Measurements from ENCODE around the gene ENGASE. TPM values are rescaled to one million over a fixed set of nuclear protein-coding genes. Genes with fewer than 3 reads are reported as not detected.

Gene ENGASE
- polyA plus RNA-seq, 1 of the 3 experiments (the other 2 are of a cell fraction), result 30.1 TPM

DNA sequence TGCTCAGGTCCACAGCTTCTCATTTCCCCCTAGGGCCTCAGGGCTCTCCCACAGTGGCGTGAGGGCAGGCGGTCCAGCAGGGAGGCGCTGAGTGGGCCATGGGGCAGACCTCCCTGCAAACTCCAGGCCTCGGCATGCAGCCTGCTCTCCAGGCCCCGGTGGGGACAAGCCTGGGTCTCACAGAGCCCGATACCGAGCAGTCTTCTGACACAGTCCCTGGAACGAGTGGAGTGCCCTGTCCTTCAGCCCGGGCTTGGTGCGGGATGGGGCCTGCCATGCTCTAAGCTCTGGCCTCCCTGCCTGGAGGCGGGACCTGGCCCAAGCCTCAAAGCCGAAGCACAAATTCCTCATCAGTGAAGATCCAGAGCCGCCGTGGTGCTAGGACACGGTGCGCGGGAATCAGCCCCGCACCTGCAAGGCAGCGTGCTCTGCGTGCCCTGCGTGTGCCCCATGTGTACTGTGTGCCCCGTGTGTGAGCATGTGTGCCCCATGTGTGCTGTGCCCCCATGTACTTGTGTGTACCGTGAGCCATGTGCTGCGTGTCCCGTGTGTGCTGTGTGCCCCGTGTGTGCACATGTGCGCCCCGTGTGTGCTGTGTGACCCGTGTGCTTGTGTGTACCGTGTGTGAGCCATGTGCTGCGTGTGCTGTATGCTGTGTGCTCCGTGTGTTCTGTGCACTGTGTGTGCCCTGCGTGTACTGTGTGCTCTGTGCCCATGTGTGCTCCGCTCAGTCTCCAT is 56.1 kb downstream of the ENGASE start:
- H4K20me1 ChIP-seq (ENCODE audit: insufficient read depth), result no peaks in the 10 kb centered on the region; the same call in 1 of the 2 replicates
- no peaks in the 10 kb centered on the region for H3K79me2 ChIP-seq (ENCODE audit: insufficient read depth)
- H3K9me2 ChIP-seq, result no peaks in the 10 kb centered on the region
- peaks cover 59% of the 10 kb centered on the region for H3K27me3 ChIP-seq (ENCODE audit: insufficient read depth)
- WGBS (ENCODE audit: low lambda C conversion rate), result 74% methylated on average over 34 of the region's 34 CpGs
- peaks cover 0 to 4% of the 10 kb centered on the region in 2 experiments; a peak in 1 of 4 replicates for H3K4me1 ChIP-seq (ENCODE audit: control insufficient read depth in 1 of 2, insufficient read depth in 2 of 2, low read depth in 1 of 2, low read length in 1 of 2)
- DNase-seq, result no peak
- no peaks in the 10 kb centered on the region for H3F3A ChIP-seq (replicated peaks; ENCODE audit: insufficient read depth)
- H3K9me3 ChIP-seq, result no peaks in the 10 kb centered on the region
- no peak overlapping the region for H3K4me2 ChIP-seq
- no peaks in the 10 kb centered on the region for H3K36me3 ChIP-seq (replicated peaks in 1 of 2; ENCODE audit: control insufficient read depth in 1 of 2, insufficient read depth in 2 of 2, low read length in 1 of 2)
- TF ChIP-seq FOXJ3 (CRISPR knock-in tag; IDR thresholded peaks at IDR 0.05), result no peak
- no peak for TF ChIP-seq SIN3A (IDR thresholded peaks at IDR 0.05; ENCODE audit: borderline replicate concordance, low read depth, low read length)
- TF ChIP-seq POLR2AphosphoS5 (IDR thresholded peaks at IDR 0.05; ENCODE audit: low read depth, low read length), result no peak
- no peak for TF ChIP-seq EZH2phosphoT487 (IDR thresholded peaks at IDR 0.05; ENCODE audit: borderline replicate concordance, low read depth)
- TF ChIP-seq, protein P1, sequence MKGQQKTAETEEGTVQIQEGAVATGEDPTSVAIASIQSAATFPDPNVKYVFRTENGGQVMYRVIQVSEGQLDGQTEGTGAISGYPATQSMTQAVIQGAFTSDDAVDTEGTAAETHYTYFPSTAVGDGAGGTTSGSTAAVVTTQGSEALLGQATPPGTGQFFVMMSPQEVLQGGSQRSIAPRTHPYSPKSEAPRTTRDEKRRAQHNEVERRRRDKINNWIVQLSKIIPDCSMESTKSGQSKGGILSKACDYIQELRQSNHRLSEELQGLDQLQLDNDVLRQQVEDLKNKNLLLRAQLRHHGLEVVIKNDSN (IDR thresholded peaks at IDR 0.05; ENCODE audit: borderline replicate concordance, low read depth), result no peak
- no peak for TF ChIP-seq EP300 (IDR thresholded peaks at IDR 0.05; ENCODE audit: borderline replicate concordance in 1 of 2, low read depth in 1 of 2, low read length in 1 of 2)
- no peak for TF ChIP-seq TCF12 (IDR thresholded peaks at IDR 0.05)
- no peak for TF ChIP-seq NFIC (IDR thresholded peaks at IDR 0.05; ENCODE audit: borderline replicate concordance)
- TF ChIP-seq TAF1 (IDR thresholded peaks at IDR 0.05; ENCODE audit: borderline replicate concordance, low read depth, low read length), result no peak
- TF ChIP-seq TEAD4 (IDR thresholded peaks at IDR 0.05; ENCODE audit: borderline replicate concordance, insufficient read depth), result no peak
- no peak for TF ChIP-seq NRF1 (IDR thresholded peaks at IDR 0.05; ENCODE audit: low read depth, low read length)
- no peak overlapping the region for H3K9ac ChIP-seq
- no peak overlapping the region for H2AFZ ChIP-seq (ENCODE audit: low read depth)
- no peak overlapping the region for H3K4me3 ChIP-seq (ENCODE audit: low read depth in 2 of 2, low read length in 1 of 2)
- POLR2A ChIA-PET, result no interaction called here
- H3K27ac ChIP-seq (ENCODE audit: low read depth in 2 of 2, low read length in 1 of 2), result no peak overlapping the region
- CTCF ChIA-PET, result interaction anchor here (0.6 to 3.4 kb wide), 4 partner anchors 48 to 261 kb away, joined by 3 to 22 read pairs (median 3); no protein-coding TSS in a partner anchor

DNA sequence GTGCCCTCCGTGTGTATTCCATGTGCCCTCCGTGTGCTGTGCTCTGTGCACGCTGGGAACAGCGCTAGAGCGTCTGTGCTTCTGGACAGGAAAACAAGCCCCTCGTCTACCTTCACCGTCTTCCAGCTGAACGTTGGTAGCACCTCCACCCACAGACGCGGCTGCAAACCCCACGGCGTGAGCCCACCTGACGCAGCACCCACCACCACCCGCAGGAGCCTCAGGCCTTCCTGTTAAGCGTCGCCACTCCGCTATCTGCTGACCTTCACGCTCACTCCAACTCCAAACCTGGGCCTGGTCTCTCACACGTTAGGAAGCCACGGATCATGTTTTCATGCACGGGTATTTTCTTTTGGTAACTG is 56.6 kb downstream of the ENGASE start:
- no peaks in the 10 kb centered on the region for H3K36me3 ChIP-seq (replicated peaks in 1 of 2; ENCODE audit: control insufficient read depth in 1 of 2, insufficient read depth in 2 of 2, low read length in 1 of 2)
- no peaks in the 10 kb centered on the region for H3K9me2 ChIP-seq
- H3K9me3 ChIP-seq, result no peaks in the 10 kb centered on the region
- no peak overlapping the region for H3K4me3 ChIP-seq (ENCODE audit: low read depth in 2 of 2, low read length in 1 of 2)
- H3K79me2 ChIP-seq (ENCODE audit: insufficient read depth), result no peaks in the 10 kb centered on the region
- WGBS (ENCODE audit: low lambda C conversion rate), result 75% methylated on average over 21 of the region's 21 CpGs
- H3K9ac ChIP-seq, result no peak overlapping the region
- peaks cover 59% of the 10 kb centered on the region for H3K27me3 ChIP-seq (ENCODE audit: insufficient read depth)
- no peaks in the 10 kb centered on the region for H3F3A ChIP-seq (replicated peaks; ENCODE audit: insufficient read depth)
- H3K4me2 ChIP-seq, result no peak overlapping the region
- ChIA-PET CTCF (interaction anchor here (0.6 to 3.9 kb wide), 7 partner anchors 10 to 262 kb away, joined by 3 to 22 read pairs (median 6); no protein-coding TSS in a partner anchor), POLR2A (no interaction called here)
- H3K4me1 ChIP-seq (ENCODE audit: control insufficient read depth in 1 of 2, insufficient read depth in 2 of 2, low read depth in 1 of 2, low read length in 1 of 2), result peaks cover 0 to 3% of the 10 kb centered on the region in 2 experiments; a peak in 1 of 4 replicates
- no peak for TF ChIP-seq SMC3 (IDR thresholded peaks at IDR 0.05; ENCODE audit: low read depth, low read length)
- no peak for TF ChIP-seq RXRA (IDR thresholded peaks at IDR 0.05; ENCODE audit: borderline replicate concordance, low read depth)
- TF ChIP-seq, protein P2, sequence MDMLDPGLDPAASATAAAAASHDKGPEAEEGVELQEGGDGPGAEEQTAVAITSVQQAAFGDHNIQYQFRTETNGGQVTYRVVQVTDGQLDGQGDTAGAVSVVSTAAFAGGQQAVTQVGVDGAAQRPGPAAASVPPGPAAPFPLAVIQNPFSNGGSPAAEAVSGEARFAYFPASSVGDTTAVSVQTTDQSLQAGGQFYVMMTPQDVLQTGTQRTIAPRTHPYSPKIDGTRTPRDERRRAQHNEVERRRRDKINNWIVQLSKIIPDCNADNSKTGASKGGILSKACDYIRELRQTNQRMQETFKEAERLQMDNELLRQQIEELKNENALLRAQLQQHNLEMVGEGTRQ (IDR thresholded peaks at IDR 0.05; ENCODE audit: borderline replicate concordance, low read depth, low read length), result no peak
- TF ChIP-seq NFIC (IDR thresholded peaks at IDR 0.05; ENCODE audit: borderline replicate concordance), result no peak
- no peak for TF ChIP-seq MEF2A (IDR thresholded peaks at IDR 0.05; ENCODE audit: borderline replicate concordance, low read depth)
- no peak for TF ChIP-seq EZH2phosphoT487 (IDR thresholded peaks at IDR 0.05; ENCODE audit: borderline replicate concordance, low read depth)
- no peak for TF ChIP-seq NRF1 (IDR thresholded peaks at IDR 0.05; ENCODE audit: low read depth, low read length)
- TF ChIP-seq FOXM1 (IDR thresholded peaks at IDR 0.05; ENCODE audit: low read depth), result no peak
- H2AFZ ChIP-seq (ENCODE audit: low read depth), result no peak overlapping the region
- no peak for DNase-seq
- no peaks in the 10 kb centered on the region; the same call in 1 of the 2 replicates for H4K20me1 ChIP-seq (ENCODE audit: insufficient read depth)
- no peak overlapping the region for H3K27ac ChIP-seq (ENCODE audit: low read depth in 2 of 2, low read length in 1 of 2)
